ENCODE data around the gene OR52R1.

- TF ChIP-seq, protein P1, sequence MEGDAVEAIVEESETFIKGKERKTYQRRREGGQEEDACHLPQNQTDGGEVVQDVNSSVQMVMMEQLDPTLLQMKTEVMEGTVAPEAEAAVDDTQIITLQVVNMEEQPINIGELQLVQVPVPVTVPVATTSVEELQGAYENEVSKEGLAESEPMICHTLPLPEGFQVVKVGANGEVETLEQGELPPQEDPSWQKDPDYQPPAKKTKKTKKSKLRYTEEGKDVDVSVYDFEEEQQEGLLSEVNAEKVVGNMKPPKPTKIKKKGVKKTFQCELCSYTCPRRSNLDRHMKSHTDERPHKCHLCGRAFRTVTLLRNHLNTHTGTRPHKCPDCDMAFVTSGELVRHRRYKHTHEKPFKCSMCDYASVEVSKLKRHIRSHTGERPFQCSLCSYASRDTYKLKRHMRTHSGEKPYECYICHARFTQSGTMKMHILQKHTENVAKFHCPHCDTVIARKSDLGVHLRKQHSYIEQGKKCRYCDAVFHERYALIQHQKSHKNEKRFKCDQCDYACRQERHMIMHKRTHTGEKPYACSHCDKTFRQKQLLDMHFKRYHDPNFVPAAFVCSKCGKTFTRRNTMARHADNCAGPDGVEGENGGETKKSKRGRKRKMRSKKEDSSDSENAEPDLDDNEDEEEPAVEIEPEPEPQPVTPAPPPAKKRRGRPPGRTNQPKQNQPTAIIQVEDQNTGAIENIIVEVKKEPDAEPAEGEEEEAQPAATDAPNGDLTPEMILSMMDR (IDR thresholded peaks at IDR 0.05 in 8 of 11, conservative IDR thresholded peaks at IDR 0.05 in 3 of 11), result no peak
- TF ChIP-seq POLR2A (IDR thresholded peaks at IDR 0.05), result no peak
- TF ChIP-seq POLR2AphosphoS5 (IDR thresholded peaks at IDR 0.05), result no peak
These were observed 21.0 kb upstream of the OR52R1 start for GRCh38 chr11:4825132-4825531.

All from spleen (tissue), 7 donors.